NCI-H1417 treated with DMSO at 0.1 percent for 48 hours (cell line): ENCODE data around the gene DDIAS.
"Not testable (repeated sequence)": the region's sequence is repeated elsewhere in the genome, so short reads cannot be mapped to it uniquely, and the experiment has no call there.

Source experiments
- DNase-seq: peaks from one replicate; lab custom pipeline; 2025; lab: John Stamatoyannopoulos, UW

The DDIAS gene

GRCh38 chr11:82901165-82901921 lies at the start of gene DDIAS:
DDIAS (plus strand) TSS chr11:82901736; CDS start chr11:82914739, 13,003 bp downstream.
- peak; percentile 97 for DNase-seq

GRCh38 chr11:82854242-82854641 lies 47.3 kb upstream of the DDIAS start:
- DNase-seq, result no peak

- DNase-seq, result not testable (repeated sequence)
Observed at GRCh38 chr11:82854916-82855315, 46.6 kb upstream of the DDIAS start.

- no peak for DNase-seq
Observed at GRCh38 chr11:82855616-82856015, 45.9 kb upstream of the DDIAS start.

GRCh38 chr11:82857145-82857544 lies 44.4 kb upstream of the DDIAS start:
- DNase-seq, result no peak

GRCh38 chr11:82858133-82858532 lies 43.4 kb upstream of the DDIAS start:
- no peak for DNase-seq

- no peak for DNase-seq
Observed at GRCh38 chr11:82858556-82859091, 42.9 kb upstream of the DDIAS start.

GRCh38 chr11:82859750-82860149 lies 41.8 kb upstream of the DDIAS start:
- DNase-seq, result no peak

- DNase-seq, result no peak
Observed at GRCh38 chr11:82862379-82862778, 39.2 kb upstream of the DDIAS start.

GRCh38 chr11:82863209-82863608 lies 38.3 kb upstream of the DDIAS start:
- no peak for DNase-seq

- DNase-seq, result peak; percentile 30
Observed at GRCh38 chr11:82864268-82864667, 37.3 kb upstream of the DDIAS start.

- DNase-seq, result no peak
Observed at GRCh38 chr11:82865841-82866240, 35.7 kb upstream of the DDIAS start.

- DNase-seq, result peak; percentile 61
Observed at GRCh38 chr11:82867495-82868082, 33.9 kb upstream of the DDIAS start.

- DNase-seq, result no peak
Observed at GRCh38 chr11:82869657-82870056, 31.9 kb upstream of the DDIAS start.

GRCh38 chr11:82871646-82872045 lies 29.9 kb upstream of the DDIAS start:
- DNase-seq, result no peak

GRCh38 chr11:82872377-82873150 lies 29.0 kb upstream of the DDIAS start:
- no peak for DNase-seq

- DNase-seq, result no peak
Observed at GRCh38 chr11:82873919-82874333, 27.6 kb upstream of the DDIAS start.

GRCh38 chr11:82874646-82875523 lies 26.7 kb upstream of the DDIAS start:
- no peak for DNase-seq

- DNase-seq, result no peak
Observed at GRCh38 chr11:82883853-82884252, 17.7 kb upstream of the DDIAS start.

GRCh38 chr11:82889133-82890001 lies 12.2 kb upstream of the DDIAS start:
- no peak for DNase-seq

GRCh38 chr11:82890002-82890341 lies 11.6 kb upstream of the DDIAS start:
- DNase-seq, result no peak
